AG20443 (cell line): ENCODE data around the gene SOCS6.
"Not testable (repeated sequence)": the region's sequence is repeated elsewhere in the genome, so short reads cannot be mapped to it uniquely, and the experiment has no call there.

Experiments used
- DNase-seq: peaks from one replicate; pipeline ENCODE4 v3.0.0; 2012; ENCODE audit warnings: low spot score, mixed read lengths

Gene SOCS6, protein sequence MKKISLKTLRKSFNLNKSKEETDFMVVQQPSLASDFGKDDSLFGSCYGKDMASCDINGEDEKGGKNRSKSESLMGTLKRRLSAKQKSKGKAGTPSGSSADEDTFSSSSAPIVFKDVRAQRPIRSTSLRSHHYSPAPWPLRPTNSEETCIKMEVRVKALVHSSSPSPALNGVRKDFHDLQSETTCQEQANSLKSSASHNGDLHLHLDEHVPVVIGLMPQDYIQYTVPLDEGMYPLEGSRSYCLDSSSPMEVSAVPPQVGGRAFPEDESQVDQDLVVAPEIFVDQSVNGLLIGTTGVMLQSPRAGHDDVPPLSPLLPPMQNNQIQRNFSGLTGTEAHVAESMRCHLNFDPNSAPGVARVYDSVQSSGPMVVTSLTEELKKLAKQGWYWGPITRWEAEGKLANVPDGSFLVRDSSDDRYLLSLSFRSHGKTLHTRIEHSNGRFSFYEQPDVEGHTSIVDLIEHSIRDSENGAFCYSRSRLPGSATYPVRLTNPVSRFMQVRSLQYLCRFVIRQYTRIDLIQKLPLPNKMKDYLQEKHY

DNA sequence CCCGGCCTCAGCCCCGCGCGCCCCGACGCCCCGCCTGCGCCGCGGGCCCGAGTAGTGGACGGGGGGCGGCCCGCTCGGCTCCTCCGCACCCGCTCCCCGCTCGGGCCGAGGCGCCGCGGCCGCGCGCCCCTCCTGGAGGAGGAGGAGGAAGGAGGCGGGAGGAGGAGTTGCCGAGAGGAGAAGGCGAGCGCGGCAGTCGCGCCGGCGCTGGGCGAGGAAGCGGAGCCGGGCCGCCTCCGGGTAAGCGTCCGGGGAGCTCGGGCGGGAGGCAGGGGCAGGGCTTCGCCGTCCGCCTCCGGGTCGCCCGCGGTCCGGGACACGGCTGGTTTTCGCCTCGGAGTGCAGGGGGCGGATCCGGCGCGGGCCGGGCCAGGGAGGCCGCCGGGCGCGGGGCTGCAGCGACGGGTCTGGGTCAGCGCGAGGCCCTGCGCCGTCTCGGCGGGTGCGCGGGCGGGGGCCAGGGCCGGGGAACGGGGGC lies at the start of gene SOCS6:
Gene SOCS6, plus strand, starts transcription at position 195 of the 478 bp plus-strand sequence. CDS start 35,624 bp downstream, outside the sequence.
- DNase-seq, result peak; percentile 86

DNA sequence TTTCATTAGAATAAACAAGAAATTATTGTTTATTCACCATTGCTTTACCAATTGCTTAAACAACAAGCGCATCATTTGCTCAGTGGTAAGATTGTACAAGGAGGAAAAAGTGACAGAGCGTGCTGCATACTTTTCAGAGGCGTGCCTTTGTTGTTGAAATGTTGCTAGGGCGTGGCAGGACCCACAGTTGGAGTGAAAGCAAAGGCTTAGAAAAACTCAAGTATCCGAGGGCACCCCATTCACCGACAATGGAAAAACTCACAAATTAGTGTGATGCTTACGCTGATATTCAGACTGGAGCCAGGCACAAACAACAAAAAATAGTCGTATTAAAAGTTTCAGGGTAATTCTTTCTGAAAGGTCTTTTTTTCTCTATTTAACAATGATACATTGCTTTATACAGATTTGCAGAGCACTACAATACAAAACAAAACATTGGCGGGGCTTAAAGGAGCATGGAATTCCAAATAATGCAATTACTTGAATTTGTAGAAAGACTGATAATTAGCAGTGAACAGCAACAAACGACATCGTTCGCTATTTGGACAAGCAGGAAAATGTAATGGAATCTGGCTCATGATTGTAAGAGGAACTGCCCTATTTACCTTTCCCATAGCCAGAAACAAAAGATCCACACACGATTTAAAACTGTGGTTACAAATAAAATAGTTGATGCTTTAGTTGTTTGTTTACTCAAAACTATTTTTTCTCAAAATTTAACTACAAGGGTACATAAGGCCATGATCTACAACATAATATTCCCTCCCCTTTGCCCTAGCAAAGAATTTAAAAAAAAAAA lies 45.5 kb upstream of the SOCS6 start:
- DNase-seq, result no peak

DNA sequence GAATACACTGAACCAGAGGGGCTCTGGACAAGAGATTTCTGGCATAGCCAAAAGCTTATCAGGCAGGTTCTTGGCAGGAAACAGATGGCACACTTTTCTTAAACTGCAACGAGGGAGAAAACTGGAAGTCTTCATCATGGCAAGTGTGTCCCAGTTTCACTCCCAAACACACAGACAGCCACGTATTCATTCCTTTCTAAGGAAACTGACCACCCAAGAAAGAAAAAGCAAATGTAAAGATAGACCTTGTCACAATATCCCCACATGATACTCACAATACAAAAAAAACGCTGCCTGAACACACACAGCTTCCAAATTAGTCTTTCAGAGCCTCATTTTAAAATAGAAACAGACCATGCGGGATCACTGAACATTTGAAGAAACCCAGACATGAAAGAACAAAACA lies 42.8 kb upstream of the SOCS6 start:
- DNase-seq, result no peak

DNA sequence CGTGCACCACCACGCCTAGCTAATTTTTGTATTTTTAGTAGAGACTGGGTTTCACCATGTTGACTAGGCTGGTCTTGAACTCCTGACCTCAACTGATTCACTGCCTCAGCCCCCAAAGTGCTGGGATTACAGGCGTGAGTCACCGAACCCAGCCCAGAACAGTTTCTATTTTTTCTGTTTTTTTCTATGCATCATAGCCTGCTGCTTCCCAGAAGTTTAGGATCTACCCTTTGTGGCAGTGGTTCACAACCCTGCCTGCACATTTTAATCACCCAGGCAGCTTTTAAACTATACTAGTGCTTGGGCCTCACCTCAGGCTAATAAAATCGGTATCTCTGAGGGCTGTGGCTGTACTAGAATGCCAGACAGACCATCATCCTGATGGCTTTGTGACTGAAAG lies 39.7 kb upstream of the SOCS6 start:
- peak; percentile 39 for DNase-seq

DNA sequence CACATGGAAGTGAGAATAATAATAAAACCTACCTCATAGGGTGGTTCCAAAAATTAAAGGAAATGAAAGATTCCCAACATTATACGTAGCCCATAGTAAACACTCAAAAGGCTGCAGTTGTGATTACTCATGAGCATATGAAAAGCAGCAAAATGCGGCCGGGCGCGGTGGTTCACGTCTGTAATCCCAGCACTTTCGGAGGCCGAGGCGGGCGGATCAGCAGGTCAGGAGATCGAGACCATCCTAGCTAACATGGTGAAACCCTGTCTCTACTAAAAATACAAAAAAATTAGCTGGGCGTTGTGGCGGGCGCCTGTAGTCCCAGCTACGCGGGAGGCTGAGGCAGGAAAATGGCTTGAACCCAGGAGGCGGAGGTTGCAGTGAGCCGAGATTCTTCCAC lies 39.0 kb upstream of the SOCS6 start:
- DNase-seq, result not testable (repeated sequence)

DNA sequence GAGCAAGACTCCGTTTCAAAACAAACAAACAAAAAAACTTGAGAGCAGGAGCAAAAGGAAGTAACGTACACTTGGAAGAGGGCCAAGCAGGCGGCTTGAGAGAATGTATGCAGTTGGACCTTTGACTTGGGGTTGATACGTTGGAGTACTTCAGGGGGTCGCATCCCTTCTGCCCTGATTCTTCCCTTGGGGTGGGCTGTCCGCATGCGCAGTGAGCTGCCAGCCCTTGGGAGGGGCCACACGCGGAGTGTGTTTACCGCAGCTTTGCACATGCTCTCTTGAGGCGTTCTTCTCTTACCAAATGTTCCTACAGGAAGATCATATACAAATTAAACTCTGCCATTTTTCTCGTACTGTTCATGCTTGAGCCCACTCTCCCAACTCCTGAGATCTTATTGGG lies 38.1 kb upstream of the SOCS6 start:
- no peak for DNase-seq

DNA sequence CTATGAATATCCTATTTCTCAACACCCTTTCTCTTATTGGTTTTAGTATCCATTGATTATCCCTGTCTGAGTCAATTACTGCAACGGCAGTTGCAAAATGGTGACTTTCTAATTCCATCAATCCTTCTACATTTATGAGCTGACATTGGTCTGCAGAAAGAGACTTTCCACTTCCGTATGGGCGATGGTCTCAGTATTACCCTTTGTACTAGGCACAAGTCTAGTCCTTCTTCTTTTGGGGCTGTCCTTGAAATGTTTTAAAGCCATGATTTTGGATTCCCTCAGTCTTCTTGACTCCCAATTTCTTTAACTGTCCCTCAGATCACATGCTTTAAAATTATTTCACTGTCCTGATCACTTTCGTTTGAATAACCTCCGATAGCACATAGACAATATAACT lies 32.7 kb upstream of the SOCS6 start:
- no peak for DNase-seq

DNA sequence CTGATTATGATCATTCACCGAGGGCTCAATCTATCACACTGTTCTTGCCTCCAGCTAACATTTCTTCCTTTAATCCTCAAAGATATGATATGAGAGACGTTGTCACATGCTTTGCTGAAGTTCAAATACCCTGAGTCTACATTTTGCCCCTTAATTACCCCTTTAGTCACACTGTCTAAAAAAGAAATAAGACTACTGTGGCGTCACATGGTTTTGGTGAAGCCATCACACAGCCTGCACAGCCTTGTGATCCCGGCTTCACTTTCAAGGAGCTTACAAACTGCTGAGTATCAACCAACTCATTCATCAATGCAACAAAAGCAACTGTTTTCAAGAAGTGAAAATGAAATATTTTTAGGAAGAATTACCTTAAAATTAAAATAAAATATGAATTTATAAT lies 31.9 kb upstream of the SOCS6 start:
- no peak for DNase-seq

DNA sequence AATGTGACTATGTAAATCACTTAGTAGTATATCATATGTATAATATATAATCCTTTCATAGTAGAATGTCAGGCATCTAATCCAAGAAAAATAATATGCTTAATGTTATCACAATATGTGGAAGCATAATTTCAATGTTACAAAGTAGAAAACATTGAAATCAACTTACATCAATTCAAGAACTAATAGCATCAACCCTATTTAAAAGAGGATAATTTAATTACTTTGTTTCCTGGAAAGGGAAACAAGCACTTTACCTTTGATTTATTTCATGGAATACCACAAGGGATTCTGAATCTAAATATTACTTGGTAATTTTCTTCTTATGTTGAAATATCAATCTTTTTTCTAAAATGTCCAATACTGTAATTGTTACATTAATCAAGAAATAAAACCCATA lies 30.6 kb upstream of the SOCS6 start:
- DNase-seq, result no peak

DNA sequence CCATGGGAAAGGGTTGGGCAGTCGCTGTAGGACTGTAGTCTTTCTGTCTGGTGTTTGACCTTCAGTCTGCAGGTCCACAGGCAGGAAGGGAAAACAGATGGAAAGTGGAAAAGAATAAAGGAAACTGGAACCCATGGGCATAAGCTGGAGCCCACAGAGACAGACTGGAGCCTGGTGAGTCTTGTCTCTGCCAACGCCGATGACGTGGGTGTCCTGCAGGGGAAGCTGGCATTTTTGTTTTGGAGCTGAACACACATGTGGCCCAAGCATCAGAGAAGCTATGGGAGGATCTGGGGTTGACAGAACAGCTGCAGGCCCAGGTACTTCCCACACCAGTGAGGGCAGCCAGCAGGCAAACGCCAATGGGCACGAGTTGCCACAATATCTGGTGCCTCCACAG lies 28.2 kb upstream of the SOCS6 start:
- DNase-seq, result no peak

DNA sequence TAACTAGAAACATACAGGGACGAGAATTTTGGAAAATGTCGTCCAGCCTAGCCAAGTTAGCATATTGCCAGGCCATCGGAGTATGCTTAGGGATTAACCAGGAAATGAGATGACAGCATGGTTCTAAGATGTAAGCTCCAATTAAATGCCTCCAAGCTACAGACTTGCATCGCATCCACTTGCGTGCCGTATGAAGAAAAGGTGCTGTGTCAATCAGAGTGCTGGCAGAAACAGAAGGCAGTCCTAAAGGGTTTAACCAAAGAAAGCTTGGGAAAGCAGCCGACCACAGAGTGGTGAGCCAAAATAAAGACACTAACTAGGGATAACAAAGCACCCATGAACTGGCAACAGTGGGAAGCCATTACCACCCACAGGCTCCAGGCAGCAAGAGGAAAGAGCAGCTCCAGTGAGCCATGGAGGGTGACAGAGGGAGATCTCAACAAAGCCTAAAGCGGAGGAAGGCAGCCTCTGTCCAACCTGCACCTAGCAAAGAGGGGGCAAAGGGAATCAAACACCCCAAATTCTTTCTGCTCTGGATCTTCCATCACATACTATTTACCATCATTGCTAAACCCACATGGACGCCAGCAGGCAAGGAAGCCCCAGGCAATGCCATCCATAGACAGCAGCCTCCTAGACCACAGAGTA lies 27.6 kb upstream of the SOCS6 start:
- no peak for DNase-seq

DNA sequence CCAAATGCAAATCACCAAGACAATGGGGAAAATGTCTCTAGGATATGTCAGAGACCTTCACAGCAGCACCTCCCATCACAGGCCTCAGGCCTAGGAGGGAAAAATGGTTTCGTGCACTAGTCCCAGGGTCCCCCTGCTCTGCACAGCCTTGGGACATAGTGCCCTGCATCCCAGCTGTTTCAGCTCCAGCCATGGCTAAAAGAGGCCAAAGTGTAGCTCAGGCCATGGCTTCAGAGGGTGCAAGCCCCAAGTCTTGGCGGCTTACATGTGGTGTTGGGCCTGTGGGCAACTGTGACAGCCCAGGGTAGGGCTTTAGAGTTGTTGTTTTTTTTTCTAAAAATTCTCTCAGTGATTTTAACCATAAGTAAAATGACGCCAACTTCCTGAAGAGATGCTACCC lies 25.5 kb upstream of the SOCS6 start:
- DNase-seq, result no peak

DNA sequence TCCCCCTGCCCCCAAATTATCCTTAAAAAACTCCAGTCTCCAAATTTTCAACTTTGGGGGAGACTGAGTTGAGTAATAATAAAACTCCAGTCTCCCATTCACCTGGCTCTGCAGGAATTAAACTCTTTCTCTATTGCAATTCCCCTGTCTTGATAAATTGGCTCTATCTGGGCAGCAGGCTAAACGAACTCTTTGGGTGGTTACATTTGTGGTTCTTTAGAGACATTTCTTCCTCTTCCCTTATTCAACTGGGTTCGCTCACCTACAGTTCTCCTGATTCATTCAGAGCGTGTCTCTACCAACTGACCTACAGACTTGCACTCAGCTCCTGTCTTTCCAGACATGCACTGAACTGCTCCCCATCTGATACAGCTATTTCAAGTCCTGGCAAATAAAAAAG lies 17.1 kb upstream of the SOCS6 start:
- no peak for DNase-seq

DNA sequence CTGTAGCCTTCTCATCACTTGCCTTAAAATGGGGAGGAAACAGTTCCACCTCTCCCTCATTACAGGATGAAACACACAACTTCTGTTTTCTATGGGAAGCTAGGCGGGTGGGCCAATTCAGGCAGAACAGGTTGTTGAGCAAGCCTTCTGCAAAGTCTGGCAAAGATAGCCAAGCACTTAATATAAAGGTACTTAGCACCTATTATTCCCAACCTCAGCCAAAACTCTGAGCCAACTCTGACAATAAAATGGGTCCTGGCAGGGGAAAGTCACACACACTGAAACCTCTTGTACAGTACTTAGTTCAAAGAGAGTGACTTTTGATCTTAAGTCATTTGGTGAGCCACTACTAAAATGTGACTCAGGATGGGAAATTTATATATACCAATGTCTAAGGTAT lies 15.8 kb upstream of the SOCS6 start:
- DNase-seq, result no peak

DNA sequence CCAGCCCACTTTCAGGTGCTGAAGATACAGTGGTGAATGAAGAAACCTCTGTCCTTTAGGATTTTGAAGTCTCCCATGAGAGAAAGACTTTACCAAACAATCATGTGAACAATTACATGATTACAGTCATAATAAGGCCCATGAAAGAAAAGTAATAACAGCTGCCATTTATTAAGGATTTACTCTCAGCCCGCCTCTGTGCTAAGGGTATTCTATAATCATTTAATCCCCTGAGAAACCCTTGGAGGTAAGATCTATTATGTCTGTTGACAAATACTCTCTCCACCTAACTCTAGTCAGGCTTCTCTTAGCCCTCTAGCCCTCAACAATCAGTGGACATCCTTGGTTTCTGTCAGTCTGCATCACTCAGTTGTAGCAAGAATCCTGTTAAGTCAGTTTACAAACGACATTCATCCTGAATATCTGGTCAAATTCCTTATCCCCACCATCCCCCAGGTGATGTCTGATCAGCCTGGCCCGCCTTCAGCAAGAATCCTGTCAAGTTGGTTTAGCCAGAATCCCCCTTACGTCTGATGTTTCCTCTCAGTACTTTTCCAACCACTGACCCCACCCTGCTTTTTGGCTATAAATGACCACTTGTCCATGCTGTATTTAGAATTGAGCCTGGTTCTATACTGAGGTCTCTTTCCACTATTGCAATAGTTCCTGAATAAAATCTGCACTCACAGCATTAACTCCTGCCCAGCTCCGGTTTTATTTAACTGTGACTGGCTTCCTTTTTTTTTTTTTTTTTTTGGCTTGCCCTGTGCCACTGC lies 12.2 kb upstream of the SOCS6 start:
- no peak for DNase-seq

DNA sequence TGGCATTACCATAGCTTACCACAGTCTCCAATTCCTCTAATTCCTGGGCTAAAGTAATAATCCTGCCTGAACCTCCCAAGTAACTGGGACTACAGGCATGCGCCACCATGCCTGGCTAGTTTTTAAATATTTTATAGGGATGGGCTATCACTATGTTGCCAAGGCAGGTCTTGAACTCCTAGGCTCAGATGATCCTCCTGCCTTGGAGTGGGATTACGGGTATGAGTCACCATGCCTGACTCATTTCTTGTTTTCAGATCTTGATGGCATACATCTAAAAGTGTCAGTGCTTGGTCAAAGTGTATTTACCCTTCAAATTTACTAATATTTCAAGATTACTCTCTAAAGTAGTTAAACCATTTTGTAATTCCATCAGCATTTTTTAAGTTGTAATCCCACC lies 9.4 kb upstream of the SOCS6 start:
- no peak for DNase-seq

DNA sequence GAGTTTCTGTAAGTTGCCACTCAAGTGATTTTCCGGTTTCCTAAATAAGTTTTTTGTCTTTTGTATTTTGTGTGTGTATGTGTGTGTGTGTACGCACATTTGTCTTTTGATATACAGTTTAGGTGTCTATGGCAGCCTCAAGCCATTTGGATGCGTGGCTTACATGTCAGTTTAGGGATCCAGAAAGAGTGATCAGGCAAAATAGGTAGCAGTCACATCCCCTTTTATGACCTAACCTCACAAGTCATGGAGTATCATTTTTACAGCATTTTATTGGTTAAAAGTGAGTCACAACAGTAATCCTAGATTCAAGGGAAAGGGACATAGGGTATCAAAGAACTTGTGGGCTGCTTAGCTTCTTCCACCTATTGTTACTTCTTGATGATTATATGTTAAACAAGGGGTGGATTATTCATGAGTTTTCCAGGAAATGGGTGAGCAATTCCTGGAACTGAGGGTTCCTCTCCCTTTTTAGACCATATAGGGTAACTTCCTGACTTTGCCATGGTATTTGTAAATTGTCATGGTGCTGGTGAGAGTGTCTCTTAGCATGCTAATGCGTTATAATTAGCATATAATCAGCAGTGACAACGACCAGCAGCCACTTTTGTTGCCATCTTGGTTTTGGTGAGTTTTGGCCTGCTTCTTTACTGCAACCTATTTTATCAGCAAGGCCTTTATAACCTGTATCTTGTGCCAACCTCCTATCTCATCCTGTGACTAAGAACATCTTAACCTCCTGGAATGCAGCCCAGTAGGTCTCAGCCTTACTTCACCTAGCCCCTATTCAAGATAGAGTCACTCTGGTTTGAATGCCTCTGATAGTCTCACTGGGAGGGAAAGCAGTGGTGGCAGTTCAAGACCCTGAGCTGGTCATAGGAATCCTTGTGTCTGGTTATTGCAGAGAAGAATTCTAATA lies 8.6 kb upstream of the SOCS6 start:
- no peak for DNase-seq

DNA sequence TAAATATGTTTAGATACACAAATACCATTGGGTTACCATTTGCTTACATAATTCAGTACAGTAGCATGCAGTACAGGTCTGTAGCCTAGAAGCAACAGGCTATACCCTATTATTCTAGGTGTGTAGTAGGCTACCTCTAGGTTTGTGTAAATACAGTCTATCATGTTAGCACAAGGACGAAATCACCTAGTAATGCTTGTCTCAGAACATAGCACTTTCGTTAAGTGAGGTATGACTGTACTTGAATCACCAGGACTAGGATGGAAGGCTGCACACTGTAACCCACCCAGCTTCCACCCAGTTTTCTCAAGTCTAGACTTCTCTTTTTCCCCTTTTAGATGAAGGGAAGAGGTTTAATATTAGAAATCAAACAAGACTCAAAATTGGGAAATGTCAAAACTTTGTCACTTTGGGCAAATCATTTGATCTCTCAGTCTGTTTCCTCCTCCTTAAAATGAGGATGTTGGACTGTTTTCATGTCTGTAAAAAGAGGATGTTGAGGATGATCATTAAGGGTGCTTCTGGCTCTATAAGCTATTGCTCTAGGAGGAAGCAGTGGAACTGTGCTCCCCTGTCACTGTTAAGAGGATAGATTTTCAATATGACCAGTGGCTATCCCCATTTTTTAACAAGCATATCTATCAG lies 3.7 kb upstream of the SOCS6 start:
- DNase-seq, result no peak

DNA sequence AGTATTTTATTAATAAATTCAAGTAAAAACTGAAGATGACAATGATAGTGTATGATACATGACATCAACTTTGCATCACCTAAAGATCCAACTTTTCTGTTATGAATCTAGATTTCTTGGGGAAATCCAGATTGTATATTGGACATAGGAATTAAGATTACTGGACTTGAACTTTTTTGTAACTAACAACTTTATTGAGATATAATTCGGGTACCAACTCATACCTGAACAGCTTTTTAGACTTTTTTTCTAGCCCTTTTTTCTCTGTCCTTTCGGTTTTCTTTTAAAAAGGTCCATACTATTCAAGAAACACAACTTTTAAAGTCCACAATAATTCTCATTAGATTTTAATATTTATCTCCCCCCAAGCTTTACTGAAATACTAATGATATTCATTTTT lies 1.1 kb upstream of the SOCS6 start:
- no peak for DNase-seq
